HG02642 (cell line): ENCODE data around the gene EEFSEC.

Experiments used
- ATAC-seq: cut with Tn5 transposase; IDR thresholded peaks from one replicate; pipeline ENCODE4 v1.9.1; 2021; ENCODE audit warnings: mild to moderate bottlenecking; ENCODE audit not compliant: unreplicated experiment, poor library complexity

EEFSEC gene

DNA sequence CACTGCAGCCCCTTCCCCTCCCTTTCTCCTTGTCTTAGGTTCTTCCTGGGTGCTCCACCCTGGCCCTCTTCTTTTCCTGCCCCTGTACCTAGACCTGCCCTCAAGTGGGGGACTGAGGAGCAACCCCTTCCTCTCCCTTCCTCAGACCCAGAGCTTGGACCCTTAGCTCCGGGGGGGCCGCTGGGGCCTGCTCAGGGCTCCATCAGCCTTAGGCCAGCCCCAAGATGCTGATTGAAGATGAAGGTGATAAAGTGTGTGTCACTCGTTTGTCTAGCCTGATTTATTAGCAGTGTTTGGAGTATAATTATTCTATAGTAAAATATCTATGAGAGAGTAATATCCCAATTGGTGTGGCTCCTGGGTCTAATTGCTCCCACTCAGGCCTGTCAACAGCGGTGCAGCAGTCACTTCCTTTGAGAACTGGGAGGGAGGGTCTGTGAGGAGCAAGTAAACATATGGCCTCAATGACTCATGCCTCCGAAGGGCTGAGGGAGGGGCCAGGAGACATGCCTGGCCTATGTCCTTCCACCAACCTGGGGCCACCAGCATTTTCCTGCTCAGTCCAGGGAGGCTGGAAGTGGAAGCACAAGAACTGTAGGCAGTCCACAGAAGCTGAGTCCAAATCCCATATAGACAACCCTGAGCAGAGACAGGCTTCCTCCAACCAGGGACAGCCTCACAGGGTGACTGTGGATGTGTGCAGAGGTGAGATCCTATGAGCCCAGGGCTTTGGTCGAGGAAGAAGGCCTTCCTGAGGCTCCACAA lies 190.2 kb downstream of the EEFSEC start:
- no peak for ATAC-seq

DNA sequence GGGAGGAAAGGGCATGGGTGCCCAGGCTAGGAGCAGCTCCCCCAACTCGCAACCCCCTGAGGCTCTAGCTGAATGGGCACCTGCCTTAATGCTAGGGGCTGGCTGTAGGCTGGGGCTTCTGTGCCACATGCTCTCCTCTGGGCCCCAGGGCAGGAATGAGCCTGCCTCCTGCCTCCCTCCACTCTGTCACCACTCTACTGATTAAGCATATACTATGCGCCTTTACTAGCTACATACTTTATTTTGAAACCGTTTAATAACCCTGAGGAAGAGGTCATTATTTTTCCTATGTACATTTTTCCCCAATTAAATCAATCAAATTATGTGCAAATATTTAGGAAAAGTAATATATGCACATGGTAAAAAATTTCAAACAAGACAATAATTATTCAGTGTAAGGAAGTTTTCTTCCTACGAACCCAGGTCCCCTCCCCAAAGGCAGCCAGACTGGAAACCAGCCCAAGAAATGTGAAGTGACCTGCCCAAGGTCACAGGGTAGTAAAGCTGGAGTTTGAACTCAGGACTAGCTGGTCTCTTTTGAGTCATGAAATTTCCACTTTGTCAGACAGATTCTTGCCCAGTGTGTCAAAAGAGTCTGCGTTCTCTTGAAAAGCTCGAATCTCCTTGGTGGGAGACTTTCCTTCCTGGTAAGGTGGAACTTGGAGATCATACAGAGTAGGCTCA lies 190.9 kb downstream of the EEFSEC start:
- no peak for ATAC-seq

DNA sequence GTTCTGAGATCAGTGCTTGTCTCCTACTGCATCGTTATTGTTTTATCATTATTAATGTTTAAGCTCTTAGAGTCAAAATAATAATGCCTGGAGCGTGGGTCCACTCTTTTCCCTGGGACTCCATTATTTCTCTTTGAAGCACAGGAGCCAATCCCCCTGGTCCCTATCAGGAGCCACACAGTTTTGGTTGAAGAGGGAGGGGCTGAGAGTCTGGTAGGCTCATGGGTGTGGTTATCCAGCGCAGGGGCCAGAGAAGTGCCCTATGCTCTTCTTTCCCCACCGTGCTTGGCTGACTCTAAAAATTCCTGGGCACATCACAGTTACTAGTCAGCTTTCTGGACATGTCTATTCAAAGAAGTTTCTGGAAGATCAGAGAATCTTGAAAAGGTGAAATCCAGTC lies 191.9 kb downstream of the EEFSEC start:
- no peak for ATAC-seq

DNA sequence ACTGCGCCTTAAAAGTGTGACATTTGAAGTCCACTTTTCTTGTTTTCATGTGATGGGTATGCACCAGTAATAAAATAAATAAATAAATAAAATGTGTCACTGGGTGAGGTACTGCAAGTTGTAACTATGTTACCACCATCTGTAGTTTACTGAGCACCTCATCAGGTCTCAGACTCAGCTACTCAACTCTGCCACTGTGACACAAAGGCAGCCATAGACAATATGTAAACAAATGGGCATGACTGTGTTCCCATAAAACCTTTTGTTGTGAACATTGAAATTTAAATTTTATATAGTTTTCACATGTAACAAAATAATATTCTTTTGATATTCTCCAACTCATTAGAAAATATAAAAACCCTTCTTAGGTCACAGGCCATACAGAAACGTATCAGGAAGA lies 193.3 kb downstream of the EEFSEC start:
- no peak for ATAC-seq

DNA sequence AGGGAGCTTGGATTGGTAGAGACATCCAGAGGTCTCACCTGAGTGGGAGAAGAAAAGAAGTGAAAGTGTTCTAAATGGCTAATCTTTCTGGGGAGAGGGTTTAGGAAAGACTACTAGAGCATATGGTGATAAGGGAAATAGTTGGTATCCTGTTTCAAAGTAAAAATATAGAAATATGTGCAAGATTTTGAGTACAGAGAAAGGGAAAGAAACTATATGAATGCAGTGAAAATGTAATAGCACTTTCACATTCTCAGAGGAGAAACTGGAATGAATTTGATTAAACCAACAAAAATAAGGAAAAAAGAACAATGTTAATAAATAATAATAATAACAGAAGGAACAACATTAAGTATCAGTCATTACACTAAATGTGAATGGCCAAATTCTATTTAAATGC lies 194.0 kb downstream of the EEFSEC start:
- ATAC-seq = no peak

DNA sequence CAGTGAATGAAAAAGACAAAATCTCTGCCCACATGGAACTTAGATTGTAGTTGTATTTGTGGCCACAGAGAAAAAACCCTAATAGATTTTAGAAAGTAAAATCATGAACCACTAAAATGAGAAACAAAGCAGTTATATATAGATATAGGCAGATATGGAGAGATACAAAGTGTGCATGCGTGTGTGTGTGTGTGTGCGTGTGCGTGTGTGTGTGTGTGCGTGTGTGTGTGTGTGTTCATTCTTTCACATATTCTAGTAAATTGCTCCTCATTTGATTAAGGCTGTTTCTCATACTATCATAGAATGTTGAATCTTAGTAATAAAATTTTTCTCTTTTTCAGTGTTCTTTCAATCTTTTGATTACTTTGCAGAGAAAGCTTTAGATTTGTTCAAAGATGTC lies 194.8 kb downstream of the EEFSEC start:
- no peak for ATAC-seq

DNA sequence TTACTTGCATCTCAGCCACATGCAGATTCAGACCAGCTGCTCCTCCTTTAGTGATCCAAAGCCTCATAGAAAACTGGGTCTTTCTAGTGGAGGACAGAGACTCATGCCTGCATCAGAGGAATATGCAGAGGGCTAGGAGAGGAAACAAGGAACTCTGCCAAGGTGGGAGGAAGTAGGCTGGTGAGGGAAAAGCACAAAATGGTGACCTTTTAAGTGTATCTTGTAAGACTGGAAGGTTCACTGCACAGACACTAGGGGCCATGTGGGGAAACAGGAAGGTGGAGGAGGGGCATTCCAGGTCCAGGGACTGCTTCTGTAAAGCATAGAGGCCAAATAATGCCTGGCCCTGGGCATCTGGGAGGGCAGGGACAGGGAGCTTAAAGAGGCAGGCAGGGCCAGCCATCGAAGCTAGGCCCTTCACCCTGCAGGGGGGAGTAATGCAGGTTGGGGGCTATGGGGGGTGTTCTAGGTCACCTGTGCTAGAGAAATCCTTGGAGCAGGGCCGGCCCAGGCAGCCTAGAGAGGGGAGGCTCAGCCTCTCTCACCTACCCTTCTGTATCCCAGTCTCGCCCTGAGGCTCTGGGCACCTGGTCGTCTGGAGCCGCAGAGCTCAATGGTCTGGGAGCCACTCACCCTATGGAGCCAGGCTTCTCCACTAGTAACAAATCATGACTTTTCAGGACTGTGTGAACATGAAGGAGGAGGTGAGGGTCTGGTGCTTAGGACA lies 195.7 kb downstream of the EEFSEC start:
- no peak for ATAC-seq

DNA sequence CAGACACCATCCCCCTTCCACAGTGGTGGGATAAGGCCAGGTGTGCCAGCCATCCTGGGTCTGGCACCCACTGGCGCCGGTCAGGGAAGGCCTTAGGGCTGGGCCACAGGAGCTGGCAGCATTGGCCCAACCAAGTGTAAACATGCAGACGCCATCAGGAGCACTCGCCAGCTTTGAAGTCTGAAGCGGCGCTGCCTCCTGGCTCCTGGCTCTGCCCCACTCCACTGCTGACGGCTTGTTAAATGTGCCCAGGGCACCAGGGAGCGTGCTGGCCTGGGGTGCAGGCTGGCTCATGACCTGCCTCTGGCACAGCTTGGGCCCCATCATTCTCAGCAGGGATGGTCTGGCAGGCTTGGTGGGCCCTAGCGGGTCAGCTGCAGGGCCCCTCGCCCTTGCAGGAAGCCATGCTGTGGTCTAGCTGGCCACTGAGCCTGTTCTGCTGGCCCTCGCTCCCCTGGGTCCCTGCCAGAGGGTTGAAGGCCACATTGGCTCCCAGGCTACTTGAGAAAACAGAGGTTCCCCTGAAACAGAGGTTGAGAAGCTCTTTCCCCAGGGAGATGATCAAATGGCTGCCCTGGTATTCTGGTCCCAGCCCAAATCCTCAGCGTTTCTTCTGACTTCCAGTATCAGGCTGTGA lies 196.8 kb downstream of the EEFSEC start:
- ATAC-seq = no peak

DNA sequence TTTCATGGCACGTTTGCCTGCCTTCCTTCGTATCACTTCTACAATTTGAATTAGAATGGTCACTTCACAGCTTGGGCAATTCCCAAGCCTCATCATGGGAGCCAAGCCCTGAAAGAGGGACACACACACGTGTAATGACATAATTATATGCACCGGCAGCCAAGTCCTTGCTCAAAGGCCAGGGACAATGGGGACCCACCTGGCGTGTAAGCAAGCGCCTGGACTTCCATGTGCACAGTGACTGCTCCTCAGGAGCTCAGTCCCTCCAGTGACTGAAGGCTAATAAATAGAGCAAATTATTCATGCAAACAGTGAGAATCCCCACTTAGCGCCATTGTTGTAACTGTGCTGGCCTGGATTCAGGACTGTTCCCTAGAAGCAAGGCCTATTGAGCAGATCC lies 198.3 kb downstream of the EEFSEC start:
- ATAC-seq = no peak

DNA sequence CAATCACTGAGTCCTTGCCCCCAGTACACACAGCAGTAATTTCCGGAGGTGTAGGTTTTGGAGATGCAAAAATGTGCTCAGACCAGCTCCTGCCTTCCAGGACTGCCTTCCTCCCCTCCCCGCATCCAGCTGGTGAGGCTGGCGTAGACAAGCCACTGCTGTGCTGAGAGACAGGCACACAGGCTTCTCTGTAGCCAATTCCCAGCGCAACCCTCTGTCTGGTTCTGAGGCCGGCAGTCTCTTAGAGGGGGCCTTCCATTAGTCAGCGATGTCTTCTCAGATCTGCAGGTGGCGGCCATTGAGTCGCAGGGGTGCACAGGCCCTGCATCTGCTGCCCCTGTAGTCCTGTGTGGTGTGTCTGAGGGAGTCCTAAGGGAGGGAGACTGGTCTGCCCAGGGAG lies 199.0 kb downstream of the EEFSEC start:
- no peak for ATAC-seq

DNA sequence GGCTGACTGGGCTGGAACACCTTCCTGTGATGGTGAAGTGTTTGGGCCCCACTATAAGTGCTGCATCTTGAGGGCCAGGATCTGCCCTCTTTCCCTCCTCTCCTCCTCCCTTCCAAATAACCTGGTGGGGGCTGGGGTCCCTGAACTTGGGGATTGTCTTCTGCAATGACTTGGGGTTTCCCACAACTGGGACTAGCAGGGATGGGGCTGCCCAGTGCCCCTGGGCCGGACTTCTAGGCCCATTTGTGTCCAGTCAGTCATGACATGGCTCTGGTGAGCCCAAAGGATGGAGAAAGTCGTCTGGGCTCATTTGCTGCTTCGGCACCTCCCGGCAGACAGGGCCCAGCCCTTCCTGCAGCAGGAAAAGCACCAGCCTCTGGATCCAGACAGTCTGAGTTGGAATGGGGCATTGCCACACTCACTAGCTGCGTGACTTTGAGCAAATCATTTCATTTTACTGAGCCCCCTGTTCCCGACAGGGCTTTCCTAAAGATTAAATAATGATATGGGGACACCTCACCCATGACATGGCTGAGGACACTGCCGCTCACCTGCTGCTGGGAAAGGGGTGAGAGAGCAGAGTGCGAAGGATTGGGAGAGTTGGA lies 200.2 kb downstream of the EEFSEC start:
- no peak for ATAC-seq

DNA sequence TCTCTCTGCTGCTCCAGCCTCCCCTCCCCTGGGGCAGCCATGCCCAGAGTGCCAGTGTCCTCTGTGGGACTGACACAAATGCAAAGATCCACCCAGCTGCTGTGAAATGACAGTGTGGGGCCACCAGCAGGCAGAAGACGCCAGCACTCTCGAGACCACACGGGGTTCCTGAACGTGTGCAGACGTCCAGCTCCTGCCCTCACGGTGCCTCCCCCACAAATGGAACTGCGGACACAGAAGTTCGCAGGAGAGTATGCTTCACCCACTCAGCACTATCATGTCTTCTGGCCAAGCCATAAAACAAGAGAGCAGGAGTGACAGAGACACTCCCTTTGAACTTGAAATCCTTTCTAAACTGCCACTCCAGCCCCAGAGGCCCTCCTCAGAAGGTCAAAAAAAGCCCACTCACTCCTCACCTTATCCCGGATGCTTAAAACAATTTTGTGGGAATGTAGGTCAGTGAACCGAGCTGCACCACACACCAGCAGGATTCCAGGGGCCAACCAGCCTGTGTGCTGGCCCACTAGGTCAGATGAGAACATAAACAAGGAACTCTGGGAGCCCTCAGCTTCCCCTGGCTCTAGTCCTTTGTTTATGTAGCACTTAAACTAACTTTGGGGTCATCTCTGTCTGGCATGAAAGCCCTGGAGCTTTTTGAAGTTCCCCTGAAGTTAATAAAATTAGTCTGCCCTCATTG lies 200.9 kb downstream of the EEFSEC start:
- no peak for ATAC-seq

DNA sequence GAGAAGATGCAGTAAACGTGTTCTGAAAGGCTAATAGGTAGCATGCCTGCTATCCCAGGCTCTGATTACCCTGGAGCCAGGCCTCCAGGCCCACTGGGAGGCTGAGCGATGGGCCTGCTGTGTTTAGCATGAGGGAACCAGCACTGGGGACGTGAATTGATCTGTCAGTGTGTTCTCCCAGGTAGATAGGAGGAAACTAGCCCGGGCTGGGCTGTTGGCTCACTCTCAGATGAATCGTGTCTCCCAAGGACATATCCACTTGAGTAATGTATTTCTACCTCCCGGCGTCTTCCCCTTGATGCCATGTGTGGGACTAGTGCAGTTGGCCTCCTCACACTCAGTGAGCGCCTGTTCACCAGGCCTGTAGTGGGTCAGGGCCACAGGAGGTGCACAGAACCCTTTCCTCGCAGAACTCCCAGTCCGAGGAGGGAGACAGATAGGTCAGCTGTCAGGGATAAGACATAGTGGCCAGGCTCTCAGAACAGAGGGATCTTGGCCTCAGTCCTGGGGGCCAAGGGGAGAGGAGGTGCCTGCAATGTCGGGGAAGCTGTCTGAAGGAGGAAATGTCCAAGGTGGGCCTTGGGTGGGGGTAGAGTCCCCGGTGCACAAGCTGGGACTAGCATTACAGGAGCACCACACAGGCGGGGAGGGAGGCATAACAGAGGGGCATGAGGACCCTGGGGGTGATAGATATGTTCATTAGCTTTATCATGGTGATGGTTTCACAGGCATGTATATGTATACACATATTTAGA lies 201.7 kb downstream of the EEFSEC start:
- ATAC-seq = no peak

DNA sequence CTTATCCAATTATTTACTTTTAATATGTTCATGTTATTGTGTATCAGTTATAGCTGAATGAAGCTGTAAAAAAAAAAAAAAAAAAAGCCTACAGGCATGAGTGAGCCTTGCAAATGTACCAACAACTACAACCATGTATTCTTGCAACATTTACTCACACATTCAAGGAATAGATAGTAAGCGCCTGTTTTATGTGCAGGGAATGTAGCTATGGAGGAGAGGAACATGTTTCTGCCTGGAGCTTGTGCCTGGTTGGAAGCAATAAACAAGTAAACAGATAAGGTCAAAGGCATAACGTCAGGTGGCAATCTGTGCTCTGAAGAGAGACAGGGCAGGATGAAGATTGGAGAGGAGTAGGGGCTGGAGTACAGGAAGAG lies 202.2 kb downstream of the EEFSEC start:
- no peak for ATAC-seq

DNA sequence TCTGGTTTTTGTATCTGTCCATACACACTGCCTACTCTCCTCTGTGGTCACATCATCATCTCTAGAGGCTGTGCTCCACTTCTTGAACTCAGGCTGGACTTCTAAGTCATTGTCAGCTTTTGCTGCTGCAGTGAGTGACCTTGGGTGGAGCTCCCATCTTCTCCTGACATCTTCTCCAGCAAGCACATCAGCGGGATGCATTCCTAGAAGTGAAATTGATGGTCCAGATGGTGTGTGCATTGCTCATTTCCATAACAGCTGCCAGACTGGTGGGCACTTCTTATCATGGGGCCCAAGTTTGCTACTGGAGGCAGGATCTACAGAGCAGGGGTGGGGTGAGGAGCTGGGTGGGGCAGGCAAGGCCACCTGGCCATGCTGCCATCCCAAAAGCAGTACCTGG lies 203.5 kb downstream of the EEFSEC start:
- ATAC-seq = no peak

DNA sequence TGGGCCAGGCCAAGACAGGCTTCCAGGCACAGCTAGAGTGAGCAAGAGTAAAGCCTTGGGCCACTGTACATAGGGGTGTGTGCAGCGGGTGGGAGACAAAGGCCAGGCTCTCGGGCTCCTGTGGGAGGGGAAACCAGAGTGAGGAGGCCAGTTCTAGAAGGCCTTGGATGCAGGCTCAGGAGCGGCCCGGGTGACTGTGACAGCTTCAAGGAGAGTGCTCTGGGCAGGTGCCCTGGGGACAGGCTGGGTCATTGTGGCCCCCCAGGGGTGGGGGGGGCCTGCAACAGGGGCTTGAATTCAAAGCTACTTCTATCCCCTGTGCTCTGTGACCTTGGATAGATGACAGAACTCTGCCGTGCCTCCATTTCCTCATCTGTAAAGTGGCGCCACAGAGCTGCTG lies 204.3 kb downstream of the EEFSEC start:
- no peak for ATAC-seq

DNA sequence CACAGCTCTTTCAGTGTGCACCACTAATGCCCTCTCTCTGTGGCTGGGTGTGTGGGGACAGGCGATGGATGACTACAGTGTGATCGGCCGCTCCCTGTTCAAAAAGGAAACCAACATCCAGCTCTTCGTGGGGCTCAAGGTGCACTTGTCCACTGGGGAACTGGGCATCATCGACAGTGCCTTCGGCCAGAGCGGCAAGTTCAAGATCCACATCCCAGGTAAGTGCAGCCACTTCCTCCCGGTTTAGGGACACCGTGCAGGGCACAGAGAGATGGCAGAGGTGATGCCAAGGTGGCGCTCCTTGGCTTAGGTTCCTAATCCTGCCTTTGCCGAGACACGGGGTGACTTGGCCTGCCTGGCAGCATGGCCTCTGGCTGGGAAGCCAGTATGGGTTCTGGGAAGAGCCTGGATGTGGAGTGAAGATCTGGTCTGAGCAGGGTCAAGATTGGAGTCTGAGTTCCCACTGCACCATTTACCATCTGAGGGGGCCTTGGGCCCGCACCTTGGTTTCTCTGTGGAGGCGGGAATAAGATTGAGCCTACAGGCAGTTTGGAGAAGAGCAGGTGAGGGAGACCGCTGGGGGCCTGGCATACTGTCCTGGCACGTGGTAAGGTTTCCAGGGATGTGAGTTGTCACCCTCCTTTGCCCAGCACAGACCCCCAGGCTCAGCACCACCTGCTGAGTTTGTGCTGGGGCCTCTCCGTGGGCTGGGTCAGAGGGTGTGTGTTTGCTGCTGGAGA lies 205.0 kb downstream of the EEFSEC start:
- no peak for ATAC-seq

DNA sequence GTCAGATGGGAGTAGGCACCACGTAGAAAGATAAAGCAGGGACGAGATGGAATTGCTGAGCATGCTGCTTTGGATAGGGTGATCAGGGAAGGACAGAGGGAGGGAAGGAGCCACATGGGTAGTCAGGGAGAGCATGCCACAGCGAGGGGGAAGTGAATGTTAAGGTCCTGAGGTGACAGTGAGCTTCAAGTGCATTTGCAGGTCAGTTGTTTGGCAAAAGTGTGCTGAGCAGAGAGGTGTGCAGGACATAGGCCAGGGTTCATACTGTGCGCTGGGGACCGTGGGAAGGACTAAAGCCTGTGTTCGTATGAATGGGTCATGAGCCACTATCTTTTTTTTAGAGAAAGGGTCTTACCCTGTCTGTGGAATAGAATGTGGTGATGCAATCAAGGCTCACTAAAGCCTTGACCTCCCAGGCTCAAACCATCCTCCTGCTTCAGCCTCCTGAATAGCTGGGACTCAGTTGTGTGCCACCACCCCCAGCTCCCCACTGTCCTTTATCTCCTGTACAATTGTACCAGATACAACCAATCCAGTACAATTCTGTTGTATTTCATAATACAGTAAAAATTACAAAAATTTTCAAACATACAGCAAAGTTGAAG lies 205.9 kb downstream of the EEFSEC start:
- no peak for ATAC-seq
